ENCODE results near the gene NKX1-1.
"Not testable (repeated sequence)": the region's sequence is repeated elsewhere in the genome, so short reads cannot be mapped to it uniquely, and the experiment has no call there.

Gene NKX1-1

DNA sequence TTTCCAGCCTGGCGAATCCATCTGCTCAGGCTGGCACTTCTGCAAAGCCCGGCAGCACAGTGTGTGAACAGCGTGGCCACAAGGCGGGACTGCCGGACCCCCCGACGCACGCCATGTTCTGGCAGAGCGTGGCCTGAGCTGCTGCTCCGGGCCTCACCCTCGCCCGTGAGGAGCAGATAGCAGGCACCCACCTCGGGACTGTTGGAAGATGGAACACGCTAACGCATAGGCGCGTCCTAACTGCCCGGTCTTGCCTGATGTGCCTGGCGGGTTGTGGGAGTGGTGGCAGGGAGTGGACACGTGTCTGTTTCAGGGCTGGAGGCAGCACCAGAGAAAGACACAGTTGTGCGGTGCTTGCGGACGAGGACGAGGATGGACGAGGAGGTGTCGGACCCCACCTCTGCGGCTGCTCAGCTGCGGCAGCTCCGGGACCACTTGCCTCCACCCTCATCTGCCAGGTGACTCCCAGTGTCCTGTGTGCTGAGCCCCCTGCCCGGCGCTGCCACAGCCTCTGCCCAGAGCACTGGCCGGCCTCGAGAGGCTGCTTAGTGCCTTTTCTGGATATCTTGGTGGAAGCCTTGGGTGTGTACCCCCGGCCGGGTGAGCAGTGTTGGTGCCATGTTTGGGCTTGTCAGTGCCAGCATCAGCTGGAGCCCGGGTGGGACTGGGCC lies 31.1 kb downstream of the NKX1-1 start:
- H3K79me1 ChIP-seq (ENCODE audit: low read depth, low read length) = no peaks in the 10 kb centered on the region
- H2AFZ ChIP-seq (ENCODE audit: low read length) = no peak overlapping the region
- no peak overlapping the region for H2BK5ac ChIP-seq (ENCODE audit: low read length)
- H3K36me3 ChIP-seq (replicated peaks in 1 of 2; ENCODE audit: control insufficient read depth in 2 of 2, insufficient read depth in 2 of 2, low read length in 2 of 2) = peaks cover 9 to 32% of the 10 kb centered on the region in 2 donors
- H3K4me1 ChIP-seq (ENCODE audit: control insufficient read depth in 2 of 2, insufficient read depth in 1 of 2, low read depth in 1 of 2, low read length in 2 of 2) = no peaks in the 10 kb centered on the region
- WGBS, 2 donors (ENCODE audit: extremely low coverage in 2 of 2, insufficient read length in 2 of 2, insufficient replicate concordance in 1 of 2) = no CpG with 5 or more reads among the region's 36 CpGs
- peak overlapping the region in 1 of 2 donors; percentile 40 for H3K4me3 ChIP-seq (ENCODE audit: low read length in 2 of 2)
- no peak overlapping the region for H2AK5ac ChIP-seq (ENCODE audit: low read depth, low read length)
- H3K27ac ChIP-seq (replicated peaks; ENCODE audit: low read length) = no peak overlapping the region
- H4K91ac ChIP-seq (ENCODE audit: low read depth, low read length, poor library complexity) = no peak overlapping the region
- H2BK12ac ChIP-seq (ENCODE audit: low read length) = peak overlapping the region; percentile 22
- H3K4me2 ChIP-seq (ENCODE audit: insufficient read depth, low read length, poor library complexity, severe bottlenecking) = no peak overlapping the region
- peak overlapping the region; percentile 17 for H4K8ac ChIP-seq (ENCODE audit: low read depth, low read length)
- no peak for DNase-seq (ENCODE audit: low spot score)
- peaks cover 0 to 2% of the 10 kb centered on the region in 2 donors for H3K9me3 ChIP-seq (replicated peaks in 1 of 2; ENCODE audit: control insufficient read depth in 2 of 2, insufficient read depth in 1 of 2, low read depth in 1 of 2, low read length in 2 of 2)
- H3K23ac ChIP-seq (ENCODE audit: low read depth, low read length, poor library complexity) = no peak overlapping the region
- no peaks in the 10 kb centered on the region for H3K27me3 ChIP-seq (ENCODE audit: control insufficient read depth in 3 of 3, insufficient read depth in 3 of 3, low read depth in 1 of 3, low read length in 3 of 3)
- H3K18ac ChIP-seq (ENCODE audit: low read length) = no peak overlapping the region
- H3K9ac ChIP-seq (ENCODE audit: low read depth, low read length, poor library complexity) = no peak overlapping the region
- H3K14ac ChIP-seq (ENCODE audit: low read length) = peak overlapping the region; percentile 71
- no peak overlapping the region for H3K4ac ChIP-seq (ENCODE audit: low read length)
- no peak overlapping the region for H2BK120ac ChIP-seq (ENCODE audit: low read depth, low read length)
- no peak overlapping the region for H2BK15ac ChIP-seq (ENCODE audit: low read length)

DNA sequence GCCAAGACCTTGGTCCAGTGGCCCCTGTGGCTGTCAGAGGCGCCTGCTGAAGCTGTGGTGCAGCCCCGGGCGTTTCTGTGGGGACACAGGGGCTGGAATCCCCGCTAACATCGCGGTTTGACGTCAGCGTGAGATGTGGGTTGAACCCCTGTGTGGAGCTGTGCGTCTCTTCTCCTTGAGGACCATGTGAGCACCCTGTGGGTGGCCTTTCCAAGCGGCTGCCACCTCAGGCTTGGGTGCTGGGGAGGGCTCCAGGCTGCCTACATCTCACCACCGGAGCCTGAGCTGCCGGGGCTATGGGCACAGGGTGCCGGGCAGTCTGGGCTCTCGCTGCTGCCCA lies 31.6 kb downstream of the NKX1-1 start:
- no peak for DNase-seq (ENCODE audit: low spot score)
- no peak overlapping the region for H4K91ac ChIP-seq (ENCODE audit: low read depth, low read length, poor library complexity)
- H2BK5ac ChIP-seq (ENCODE audit: low read length) = no peak overlapping the region
- H3K79me1 ChIP-seq (ENCODE audit: low read depth, low read length) = no peaks in the 10 kb centered on the region
- no peak overlapping the region for H2BK15ac ChIP-seq (ENCODE audit: low read length)
- H2AFZ ChIP-seq (ENCODE audit: low read length) = no peak overlapping the region
- H3K4ac ChIP-seq (ENCODE audit: low read length) = no peak overlapping the region
- H3K14ac ChIP-seq (ENCODE audit: low read length) = peak overlapping the region; percentile 82
- H3K4me3 ChIP-seq (ENCODE audit: low read length in 2 of 2) = no peak overlapping the region
- H3K4me2 ChIP-seq (ENCODE audit: insufficient read depth, low read length, poor library complexity, severe bottlenecking) = no peak overlapping the region
- H3K18ac ChIP-seq (ENCODE audit: low read length) = no peak overlapping the region
- H4K8ac ChIP-seq (ENCODE audit: low read depth, low read length) = no peak overlapping the region
- WGBS, 2 donors (ENCODE audit: extremely low coverage in 2 of 2, insufficient read length in 2 of 2, insufficient replicate concordance in 1 of 2) = no CpG with 5 or more reads among the region's 14 CpGs
- H2BK120ac ChIP-seq (ENCODE audit: low read depth, low read length) = no peak overlapping the region
- H3K23ac ChIP-seq (ENCODE audit: low read depth, low read length, poor library complexity) = no peak overlapping the region
- peaks cover 9 to 32% of the 10 kb centered on the region in 2 donors for H3K36me3 ChIP-seq (replicated peaks in 1 of 2; ENCODE audit: control insufficient read depth in 2 of 2, insufficient read depth in 2 of 2, low read length in 2 of 2)
- H3K9ac ChIP-seq (ENCODE audit: low read depth, low read length, poor library complexity) = no peak overlapping the region
- H3K27me3 ChIP-seq (ENCODE audit: control insufficient read depth in 3 of 3, insufficient read depth in 3 of 3, low read depth in 1 of 3, low read length in 3 of 3) = no peaks in the 10 kb centered on the region
- H3K9me3 ChIP-seq (replicated peaks in 1 of 2; ENCODE audit: control insufficient read depth in 2 of 2, insufficient read depth in 1 of 2, low read depth in 1 of 2, low read length in 2 of 2) = peaks cover 0 to 2% of the 10 kb centered on the region in 2 donors
- H3K4me1 ChIP-seq (ENCODE audit: control insufficient read depth in 2 of 2, insufficient read depth in 1 of 2, low read depth in 1 of 2, low read length in 2 of 2) = no peaks in the 10 kb centered on the region
- no peak overlapping the region for H3K27ac ChIP-seq (replicated peaks; ENCODE audit: low read length)
- H2AK5ac ChIP-seq (ENCODE audit: low read depth, low read length) = no peak overlapping the region
- no peak overlapping the region for H2BK12ac ChIP-seq (ENCODE audit: low read length)

DNA sequence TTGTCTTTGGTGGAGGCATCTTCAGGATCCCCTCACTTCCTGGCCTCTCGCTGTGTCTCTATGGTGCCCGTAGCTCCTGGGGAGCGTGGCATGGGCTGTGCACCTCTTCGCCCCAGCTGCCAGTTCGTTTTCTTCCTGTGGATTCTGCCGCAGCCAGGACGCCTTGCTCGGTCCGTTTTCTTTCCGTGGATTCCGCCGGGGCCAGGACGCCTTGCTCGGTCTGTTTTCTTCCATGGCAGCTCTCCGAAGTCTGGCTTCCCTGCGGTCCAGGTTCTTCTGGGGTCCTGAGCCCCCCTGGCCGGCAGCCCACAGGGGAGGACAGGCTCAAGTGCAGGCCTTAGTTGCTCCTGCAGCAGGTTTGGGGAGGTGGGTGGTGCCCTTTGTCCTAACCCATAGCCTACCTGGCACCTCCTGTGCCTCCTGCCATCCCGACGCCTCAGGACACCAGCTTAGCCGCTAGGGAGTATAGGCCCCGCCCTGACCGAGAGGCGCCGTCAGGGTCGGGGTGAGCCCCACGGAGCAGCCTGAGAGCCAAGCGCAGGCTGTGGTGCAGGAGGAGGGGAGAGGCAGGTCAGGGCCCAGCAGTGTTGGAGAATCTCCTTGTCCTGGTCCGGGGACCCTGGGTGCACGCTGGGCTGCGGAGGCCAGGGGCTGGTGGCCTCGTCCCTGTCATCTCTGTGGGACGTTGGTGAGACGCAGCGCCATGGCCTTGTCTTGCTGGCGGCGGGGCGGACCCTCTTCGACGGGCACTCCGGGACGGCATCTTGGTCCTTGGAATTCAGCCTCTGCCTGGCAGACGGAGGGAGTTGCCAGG lies 32.1 kb downstream of the NKX1-1 start:
- DNase-seq (ENCODE audit: low spot score) = no peak
- Histone ChIP-seq H4K8ac (ENCODE audit: low read depth, low read length) (no peak overlapping the region), H3K23ac (ENCODE audit: low read depth, low read length, poor library complexity) (no peak overlapping the region), H3K9ac (ENCODE audit: low read depth, low read length, poor library complexity) (peak overlapping the region; percentile 38), H3K27ac (replicated peaks; ENCODE audit: low read length) (no peak overlapping the region), H2AK5ac (ENCODE audit: low read depth, low read length) (no peak overlapping the region), H3K79me1 (ENCODE audit: low read depth, low read length) (no peaks in the 10 kb centered on the region), H3K4ac (ENCODE audit: low read length) (no peak overlapping the region), H2BK12ac (ENCODE audit: low read length) (peak overlapping the region; percentile 4), H3K4me2 (ENCODE audit: insufficient read depth, low read length, poor library complexity, severe bottlenecking) (no peak overlapping the region), H3K36me3 (replicated peaks in 1 of 2; ENCODE audit: control insufficient read depth in 2 of 2, insufficient read depth in 2 of 2, low read length in 2 of 2) (peaks cover 9 to 32% of the 10 kb centered on the region in 2 donors), H4K91ac (ENCODE audit: low read depth, low read length, poor library complexity) (no peak overlapping the region), H2BK5ac (ENCODE audit: low read length) (no peak overlapping the region), H3K14ac (ENCODE audit: low read length) (peak overlapping the region; percentile 82), H2BK15ac (ENCODE audit: low read length) (no peak overlapping the region), H3K4me1 (ENCODE audit: control insufficient read depth in 2 of 2, insufficient read depth in 1 of 2, low read depth in 1 of 2, low read length in 2 of 2) (no peaks in the 10 kb centered on the region), H2AFZ (ENCODE audit: low read length) (no peak overlapping the region), H3K18ac (ENCODE audit: low read length) (peak overlapping the region; percentile 6), H3K4me3 (ENCODE audit: low read length in 2 of 2) (no peak overlapping the region), H2BK120ac (ENCODE audit: low read depth, low read length) (no peak overlapping the region), H3K9me3 (replicated peaks in 1 of 2; ENCODE audit: control insufficient read depth in 2 of 2, insufficient read depth in 1 of 2, low read depth in 1 of 2, low read length in 2 of 2) (peaks cover 0 to 2% of the 10 kb centered on the region in 2 donors), H3K27me3 (ENCODE audit: control insufficient read depth in 3 of 3, insufficient read depth in 3 of 3, low read depth in 1 of 3, low read length in 3 of 3) (no peaks in the 10 kb centered on the region)
- WGBS, 2 donors (ENCODE audit: extremely low coverage in 2 of 2, insufficient read length in 2 of 2, insufficient replicate concordance in 1 of 2) = no CpG with 5 or more reads among the region's 42 CpGs

DNA sequence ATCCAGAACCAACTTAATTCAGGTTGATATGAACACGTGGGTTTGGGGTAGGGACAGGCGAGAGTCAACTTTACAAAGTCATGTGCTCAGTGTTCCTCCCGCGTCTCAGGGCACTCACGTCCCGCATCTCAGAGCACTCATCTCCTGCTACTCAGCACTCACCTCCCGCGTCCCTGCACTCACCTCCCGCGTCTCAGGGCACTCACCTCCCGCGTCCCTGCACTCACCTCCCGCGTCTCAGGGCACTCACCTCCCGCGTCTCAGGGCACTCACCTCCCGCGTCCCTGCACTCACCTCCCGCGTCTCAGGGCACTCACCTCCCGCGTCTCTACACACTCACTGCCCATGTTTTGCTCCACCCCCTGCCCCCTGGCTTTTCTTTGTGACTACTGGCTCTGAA lies 33.7 kb downstream of the NKX1-1 start:
- H2BK12ac ChIP-seq (ENCODE audit: low read length); H3K4me3 ChIP-seq (ENCODE audit: low read length in 2 of 2); H2BK120ac ChIP-seq (ENCODE audit: low read depth, low read length); H3K27me3 ChIP-seq (ENCODE audit: control insufficient read depth in 3 of 3, insufficient read depth in 3 of 3, low read depth in 1 of 3, low read length in 3 of 3); H3K27ac ChIP-seq (replicated peaks; ENCODE audit: low read length); H3K79me1 ChIP-seq (ENCODE audit: low read depth, low read length); H4K8ac ChIP-seq (ENCODE audit: low read depth, low read length); H2BK5ac ChIP-seq (ENCODE audit: low read length); DNase-seq (ENCODE audit: low spot score); H2AK5ac ChIP-seq (ENCODE audit: low read depth, low read length); H3K4me1 ChIP-seq (ENCODE audit: control insufficient read depth in 2 of 2, insufficient read depth in 1 of 2, low read depth in 1 of 2, low read length in 2 of 2); H3K23ac ChIP-seq (ENCODE audit: low read depth, low read length, poor library complexity); H3K4ac ChIP-seq (ENCODE audit: low read length); H3K18ac ChIP-seq (ENCODE audit: low read length); H3K14ac ChIP-seq (ENCODE audit: low read length); H3K9ac ChIP-seq (ENCODE audit: low read depth, low read length, poor library complexity); H4K91ac ChIP-seq (ENCODE audit: low read depth, low read length, poor library complexity); H3K4me2 ChIP-seq (ENCODE audit: insufficient read depth, low read length, poor library complexity, severe bottlenecking); H3K9me3 ChIP-seq (replicated peaks in 1 of 2; ENCODE audit: control insufficient read depth in 2 of 2, insufficient read depth in 1 of 2, low read depth in 1 of 2, low read length in 2 of 2); H2AFZ ChIP-seq (ENCODE audit: low read length); H2BK15ac ChIP-seq (ENCODE audit: low read length): not testable (repeated sequence)
- H3K36me3 ChIP-seq (replicated peaks in 1 of 2; ENCODE audit: control insufficient read depth in 2 of 2, insufficient read depth in 2 of 2, low read length in 2 of 2) = peaks cover 9 to 37% of the 10 kb centered on the region in 2 donors
- WGBS, 2 donors (ENCODE audit: extremely low coverage in 2 of 2, insufficient read length in 2 of 2, insufficient replicate concordance in 1 of 2) = no CpG with 5 or more reads among the region's 22 CpGs

Data from neuronal stem cell (in vitro differentiated cells).